ENCODE data around the gene TIMM23.
A peak's percentile ranks its signal among the peaks of the same experiment; 100 is the strongest.
"Not testable (repeated sequence)": the region's sequence is repeated elsewhere in the genome, so short reads cannot be mapped to it uniquely, and the experiment has no call there.

TIMM23 gene

GRCh38 chr10:46025406-46025805 is 53.1 kb downstream of the TIMM23 start:
- DNase-seq = no peak

GRCh38 chr10:46026106-46026505 is 53.8 kb downstream of the TIMM23 start:
- DNase-seq = no peak

GRCh38 chr10:46028584-46029460 is 56.5 kb downstream of the TIMM23 start:
- DNase-seq = peak; percentile 64

GRCh38 chr10:46029461-46030030 is 57.3 kb downstream of the TIMM23 start:
- DNase-seq = no peak

GRCh38 chr10:46030091-46030937 is 58.0 kb downstream of the TIMM23 start, which contains the start of gene NCOA4:
Gene NCOA4, minus strand, starts transcription at chr10:46030623. Its CDS starts 13,943 bp downstream, at chr10:46016680.
- peak; percentile 98 for DNase-seq

GRCh38 chr10:46031648-46032532 is 59.6 kb downstream of the TIMM23 start:
- no peak for DNase-seq

GRCh38 chr10:46033602-46034011 is 61.3 kb downstream of the TIMM23 start:
- peak; percentile 75 for DNase-seq

- DNase-seq = no peak
These were observed 63.9 kb downstream of the TIMM23 start for GRCh38 chr10:46035923-46036849.

GRCh38 chr10:46037107-46037825 is 65.0 kb downstream of the TIMM23 start:
- DNase-seq = no peak

- DNase-seq = no peak
These were observed 67.7 kb downstream of the TIMM23 start for GRCh38 chr10:46040004-46040403.

- DNase-seq = no peak
These were observed 70.2 kb downstream of the TIMM23 start for GRCh38 chr10:46042527-46042926.

GRCh38 chr10:46046261-46046660 is 74.0 kb downstream of the TIMM23 start, which contains the start of gene MSMB:
Gene MSMB, minus strand, starts transcription at chr10:46046269. Its CDS starts 32 bp downstream, at chr10:46046237.
- DNase-seq = no peak

GRCh38 chr10:46048152-46048551 is 75.9 kb downstream of the TIMM23 start:
- DNase-seq = no peak

- not testable (repeated sequence) for DNase-seq
These were observed 77.2 kb downstream of the TIMM23 start for GRCh38 chr10:46049497-46049831.

- no peak for DNase-seq
These were observed 78.8 kb downstream of the TIMM23 start for GRCh38 chr10:46050941-46051623.

- DNase-seq = no peak
These were observed 79.9 kb downstream of the TIMM23 start for GRCh38 chr10:46052057-46052790.

- DNase-seq = no peak
These were observed 80.6 kb downstream of the TIMM23 start for GRCh38 chr10:46052791-46053375.

Measured in fibroblast of skin of abdomen (primary cell).